Mesothelial cell of epicardium (in vitro differentiated cells): Measurements from ENCODE around the gene TCERG1L. TPM values are rescaled to one million over a fixed set of nuclear protein-coding genes. Genes with fewer than 3 reads are reported as not detected.
"Not testable (repeated sequence)": the region's sequence is repeated elsewhere in the genome, so short reads cannot be mapped to it uniquely, and the experiment has no call there.

ENCODE experiments used
- DNase-seq, 2 experiments: peaks; one replicate each; pipeline ENCODE4 v3.0.0; 2021; ENCODE audit warnings: low spot score in 2 of 2; ENCODE audit not compliant: unreplicated experiment in 2 of 2
- H3K27ac Mint-ChIP-seq: 2 replicates; pipeline ENCODE4 v1.8.0; 2021; ENCODE audit warnings: mixed read lengths
- H3K27me3 Mint-ChIP-seq: 2 replicates; pipeline ENCODE4 v1.8.0; 2021; ENCODE audit warnings: low read depth, mixed read lengths
- H3K36me3 Mint-ChIP-seq: 2 replicates; pipeline ENCODE4 v1.8.0; 2021; ENCODE audit warnings: mixed read lengths
- H3K4me1 Mint-ChIP-seq: 2 replicates; pipeline ENCODE4 v1.8.0; 2021; ENCODE audit warnings: mixed read lengths
- H3K4me3 Mint-ChIP-seq: 2 replicates; pipeline ENCODE4 v1.8.0; 2021; ENCODE audit warnings: mild to moderate bottlenecking, moderate library complexity, mixed read lengths
- H3K9me3 Mint-ChIP-seq: 2 replicates; pipeline ENCODE4 v1.8.0; 2021; ENCODE audit warnings: mixed read lengths
- CTCF ChIP-seq: fragments of 200-600 bp; sonication (generic); IDR thresholded peaks from one replicate; pipeline ENCODE4 v1.5.0; 2021; ENCODE audit warnings: antibody characterized with exemption; ENCODE audit not compliant: unreplicated experiment
- total RNA-seq: library from RNA; stranded (reverse); gene quantifications from 3 replicates; pipeline ENCODE4 v1.2.1, GENCODE V29; 2021

The TCERG1L gene
- total RNA-seq, 1 donor from 2014 or later: 0.63 TPM

- no peak for TF ChIP-seq CTCF
- Mint-ChIP-seq H3K27ac (no peak overlapping the region), H3K36me3 (no peaks in the 10 kb centered on the region), H3K4me3 (no peak overlapping the region), H3K9me3 (no peaks in the 10 kb centered on the region), H3K27me3 (peaks cover 2% of the 10 kb centered on the region), H3K4me1 (peaks cover 11% of the 10 kb centered on the region)
- no peak for DNase-seq
These were observed 230.9 kb downstream of the TCERG1L start for GRCh38 chr10:131080571-131080970.

GRCh38 chr10:131079314-131079713, 232.2 kb downstream of the TCERG1L start:
- TF ChIP-seq CTCF: no peak
- peaks cover 2% of the 10 kb centered on the region for H3K27me3 Mint-ChIP-seq
- no peak for DNase-seq
- H3K9me3 Mint-ChIP-seq: no peaks in the 10 kb centered on the region
- H3K27ac Mint-ChIP-seq: no peak overlapping the region
- no peaks in the 10 kb centered on the region for H3K36me3 Mint-ChIP-seq
- H3K4me1 Mint-ChIP-seq: peaks cover 5% of the 10 kb centered on the region
- H3K4me3 Mint-ChIP-seq: no peak overlapping the region

GRCh38 chr10:131078882-131079280, 232.6 kb downstream of the TCERG1L start:
- H3K4me1 Mint-ChIP-seq, H3K9me3 Mint-ChIP-seq, H3K27me3 Mint-ChIP-seq, DNase-seq, H3K36me3 Mint-ChIP-seq, H3K27ac Mint-ChIP-seq, H3K4me3 Mint-ChIP-seq: not testable (repeated sequence)

- Mint-ChIP-seq H3K9me3 (no peaks in the 10 kb centered on the region), H3K4me1 (peaks cover 5% of the 10 kb centered on the region), H3K36me3 (no peaks in the 10 kb centered on the region), H3K4me3 (no peak overlapping the region), H3K27me3 (peaks cover 2% of the 10 kb centered on the region), H3K27ac (no peak overlapping the region)
- no peak for TF ChIP-seq CTCF
- no peak for DNase-seq
These were observed 233.2 kb downstream of the TCERG1L start for GRCh38 chr10:131078131-131078881.

- H3K27me3 Mint-ChIP-seq: no peaks in the 10 kb centered on the region
- no peak for DNase-seq
- no peaks in the 10 kb centered on the region for H3K36me3 Mint-ChIP-seq
- H3K4me1 Mint-ChIP-seq: no peaks in the 10 kb centered on the region
- no peaks in the 10 kb centered on the region for H3K9me3 Mint-ChIP-seq
- no peak for TF ChIP-seq CTCF
- H3K4me3 Mint-ChIP-seq: no peak overlapping the region
- no peak overlapping the region for H3K27ac Mint-ChIP-seq
These were observed 233.8 kb downstream of the TCERG1L start for GRCh38 chr10:131077724-131078123.

- Mint-ChIP-seq H3K27ac (no peak overlapping the region), H3K4me3 (no peak overlapping the region), H3K36me3 (no peaks in the 10 kb centered on the region), H3K27me3 (no peaks in the 10 kb centered on the region), H3K9me3 (no peaks in the 10 kb centered on the region), H3K4me1 (no peaks in the 10 kb centered on the region)
- no peak for TF ChIP-seq CTCF
- no peak for DNase-seq
These were observed 234.5 kb downstream of the TCERG1L start for GRCh38 chr10:131077031-131077430.
